NCI-H345 treated with DMSO at 0.1 percent for 48 hours (cell line): ENCODE measurements around the gene IL33.
A peak's percentile ranks its signal among the peaks of the same experiment; 100 is the strongest.
"Not testable (repeated sequence)": the region's sequence is repeated elsewhere in the genome, so short reads cannot be mapped to it uniquely, and the experiment has no call there.

Source experiments
- DNase-seq: peaks from one replicate; lab custom pipeline; 2025; ENCODE audit not compliant: unreplicated experiment; lab: John Stamatoyannopoulos, UW

The IL33 gene, protein sequence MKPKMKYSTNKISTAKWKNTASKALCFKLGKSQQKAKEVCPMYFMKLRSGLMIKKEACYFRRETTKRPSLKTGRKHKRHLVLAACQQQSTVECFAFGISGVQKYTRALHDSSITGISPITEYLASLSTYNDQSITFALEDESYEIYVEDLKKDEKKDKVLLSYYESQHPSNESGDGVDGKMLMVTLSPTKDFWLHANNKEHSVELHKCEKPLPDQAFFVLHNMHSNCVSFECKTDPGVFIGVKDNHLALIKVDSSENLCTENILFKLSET

DNA sequence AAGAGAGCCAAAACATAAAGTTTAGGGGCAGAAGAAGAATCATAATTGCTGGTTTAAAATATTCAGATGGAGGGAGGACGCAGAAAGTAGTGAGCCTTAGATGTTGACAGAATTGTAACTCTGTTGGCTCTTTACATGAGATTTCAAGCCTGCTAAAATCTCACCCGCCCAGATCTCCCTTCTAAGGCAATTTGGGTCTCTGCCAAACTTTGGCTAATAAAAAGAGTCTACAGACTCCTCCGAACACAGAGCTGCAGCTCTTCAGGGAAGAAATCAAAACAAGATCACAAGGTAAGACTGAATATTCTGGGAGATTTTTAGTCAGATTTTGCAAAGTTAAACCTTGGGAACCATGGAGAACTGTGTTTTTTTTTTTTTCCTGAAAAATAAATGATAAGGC lies at the start of gene IL33:
Gene IL33, plus strand, starts transcription at position 246 of the 400 bp plus-strand sequence. CDS start 25,888 bp downstream, outside the sequence.
- DNase-seq, result no peak

DNA sequence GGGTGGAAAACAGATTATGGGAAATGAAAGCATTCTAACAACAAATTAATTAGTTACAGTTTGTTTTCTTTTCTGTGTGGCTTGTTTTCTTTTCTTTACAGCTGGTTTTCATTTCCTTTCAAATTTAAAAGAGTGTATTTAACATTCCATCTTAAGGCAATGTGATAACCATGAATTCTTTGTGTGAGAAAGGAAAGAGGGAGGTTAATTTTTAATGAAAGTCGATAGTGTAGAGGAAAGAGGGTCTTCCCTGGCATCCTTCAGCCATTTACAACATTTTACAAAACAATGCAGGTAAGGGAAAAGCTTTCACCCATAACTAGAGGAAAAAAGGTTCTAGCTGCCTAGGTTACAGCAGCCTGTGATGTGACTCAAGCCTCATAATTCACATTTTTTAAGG lies 43.9 kb upstream of the IL33 start:
- no peak for DNase-seq

GRCh38 chr9:6173914-6174313 lies 41.7 kb upstream of the IL33 start:
- no peak for DNase-seq

- not testable (repeated sequence) for DNase-seq
Measured at GRCh38 chr9:6182549-6183226, 32.9 kb upstream of the IL33 start.

DNA sequence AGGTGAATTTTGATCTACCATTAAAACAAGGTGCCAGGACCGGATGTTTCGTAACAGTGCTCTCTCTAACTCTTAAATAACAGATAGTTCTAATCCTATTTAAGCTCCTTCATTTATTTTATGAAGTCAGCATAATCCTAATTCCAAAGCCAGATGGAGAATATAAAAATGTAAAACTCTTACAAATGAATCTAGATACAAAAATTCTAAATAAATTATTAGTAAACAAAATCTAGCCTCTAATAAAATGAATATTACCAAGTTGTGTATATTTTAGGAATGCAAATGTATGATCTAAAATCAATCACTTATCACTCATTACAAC lies 32.4 kb upstream of the IL33 start:
- peak; percentile 17 for DNase-seq

DNA sequence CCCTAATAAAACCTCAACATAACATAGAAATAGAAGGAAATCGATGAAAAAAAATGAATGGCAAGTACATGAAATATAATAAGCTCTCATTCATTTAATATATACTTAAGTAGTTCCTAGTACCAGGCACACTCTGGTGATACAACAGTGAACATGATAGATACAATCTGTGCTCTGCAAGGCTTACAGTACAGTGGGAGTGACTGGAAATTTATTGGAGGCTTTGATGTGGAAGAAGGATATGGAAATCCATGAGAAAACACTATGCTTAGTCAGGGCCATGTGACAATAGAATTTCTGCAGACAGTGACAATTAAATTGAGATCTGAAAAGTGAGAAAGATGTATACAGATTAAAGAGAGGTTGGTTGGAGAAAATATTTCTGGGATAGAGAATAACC lies 32.0 kb upstream of the IL33 start:
- DNase-seq, result no peak

GRCh38 chr9:6184749-6185645 lies 30.6 kb upstream of the IL33 start:
- DNase-seq, result no peak

GRCh38 chr9:6186691-6187090 lies 28.9 kb upstream of the IL33 start:
- no peak for DNase-seq

DNA sequence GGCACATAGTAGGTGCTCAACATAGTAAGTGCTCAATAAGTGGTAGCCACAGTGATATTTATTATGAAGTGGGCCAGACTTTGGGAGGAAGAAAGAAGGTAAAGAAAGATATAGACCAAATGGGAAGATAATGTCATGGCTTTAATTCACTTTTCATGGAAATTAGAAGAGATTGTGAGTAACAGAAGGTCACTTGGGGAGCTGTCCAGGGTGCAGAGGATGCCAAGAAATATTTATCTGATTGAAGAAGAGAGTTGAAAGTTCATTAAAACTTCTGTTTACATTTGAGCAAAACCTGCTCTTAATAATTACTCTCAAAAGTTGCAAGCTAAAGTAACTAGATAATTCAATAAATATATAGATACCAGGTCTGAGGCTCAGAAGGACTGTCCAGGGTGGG lies 28.3 kb upstream of the IL33 start:
- DNase-seq, result no peak

DNA sequence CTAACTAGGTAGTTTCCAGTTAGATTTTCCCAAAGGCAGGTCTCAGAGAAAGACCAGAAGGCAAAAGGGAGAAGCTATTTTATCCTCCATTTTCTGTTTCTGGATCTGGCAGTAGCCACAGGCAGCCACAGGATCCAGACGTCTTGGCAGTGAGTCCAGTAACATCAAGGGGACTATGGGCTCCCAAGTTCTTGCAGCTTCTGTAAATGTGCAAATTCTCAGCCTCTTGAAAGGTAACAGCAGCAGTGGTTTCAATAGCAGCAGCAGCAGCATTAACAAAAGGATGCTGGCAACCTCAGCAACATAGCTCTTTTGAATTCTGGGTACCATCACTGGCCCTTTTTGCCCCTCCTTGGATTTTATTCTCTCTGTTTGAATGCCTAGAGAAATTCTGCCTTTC lies 27.1 kb upstream of the IL33 start:
- DNase-seq, result no peak

GRCh38 chr9:6188906-6189305 lies 26.7 kb upstream of the IL33 start:
- no peak for DNase-seq

DNA sequence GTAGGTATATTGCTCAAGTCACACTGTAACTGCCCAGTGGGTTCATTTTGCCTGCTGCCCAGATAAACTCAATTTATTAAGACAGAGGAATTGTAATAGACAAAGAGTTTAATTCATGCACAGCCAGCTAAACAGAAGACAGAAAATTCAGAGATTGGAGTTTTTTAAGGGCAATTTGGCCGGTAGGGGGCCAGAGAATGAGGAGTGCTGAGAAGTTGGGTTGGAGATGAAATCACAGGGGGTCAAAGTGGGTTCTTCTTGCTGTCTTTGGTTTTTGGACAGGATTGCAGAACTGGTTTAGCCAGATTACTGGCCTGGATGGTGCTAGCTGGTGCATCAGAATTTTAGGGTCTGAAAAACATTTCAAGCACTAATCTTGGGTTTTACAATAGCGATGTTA lies 20.7 kb upstream of the IL33 start:
- no peak for DNase-seq

- DNase-seq, result no peak
Measured at GRCh38 chr9:6195714-6196360, 19.8 kb upstream of the IL33 start.

DNA sequence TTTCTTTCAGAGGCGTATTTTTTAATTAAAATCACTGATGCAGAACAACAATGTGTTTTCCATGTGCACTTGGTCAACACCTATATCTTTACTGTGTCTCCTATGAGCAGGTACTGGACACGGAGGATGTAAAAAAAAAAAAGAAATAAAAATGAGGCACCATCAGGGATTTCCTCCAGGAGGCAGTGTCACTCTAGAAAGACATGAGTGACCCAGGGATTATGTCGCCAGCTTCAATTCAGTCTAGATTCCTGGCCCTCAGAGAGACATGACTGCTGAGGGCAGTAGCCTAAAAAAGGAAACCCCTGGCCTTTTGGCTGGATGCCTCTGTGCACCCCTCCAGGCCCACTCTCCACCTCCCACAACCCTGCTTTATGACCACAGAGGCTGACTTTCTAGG lies 18.3 kb upstream of the IL33 start:
- no peak for DNase-seq

DNA sequence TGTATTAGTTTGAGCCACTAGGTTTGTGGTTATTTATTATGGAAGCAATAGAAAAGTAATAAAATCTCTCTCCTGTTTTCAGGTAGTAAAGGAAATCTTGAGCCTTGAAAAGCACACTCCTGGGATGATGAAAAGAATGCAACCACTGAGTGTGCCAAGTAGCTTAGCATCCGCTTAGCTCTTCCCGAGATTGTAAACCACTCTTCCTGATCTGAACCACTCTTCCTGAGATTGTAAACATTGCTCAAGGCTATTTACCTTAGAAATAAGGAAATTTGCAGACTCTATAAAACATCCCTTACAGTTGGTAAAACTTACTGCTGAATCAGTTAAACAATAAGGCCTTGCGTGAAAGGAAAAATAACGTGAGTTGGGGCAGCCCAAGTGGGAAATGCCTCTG lies 17.4 kb upstream of the IL33 start:
- no peak for DNase-seq

GRCh38 chr9:6199596-6199995 lies 16.0 kb upstream of the IL33 start:
- DNase-seq, result no peak

DNA sequence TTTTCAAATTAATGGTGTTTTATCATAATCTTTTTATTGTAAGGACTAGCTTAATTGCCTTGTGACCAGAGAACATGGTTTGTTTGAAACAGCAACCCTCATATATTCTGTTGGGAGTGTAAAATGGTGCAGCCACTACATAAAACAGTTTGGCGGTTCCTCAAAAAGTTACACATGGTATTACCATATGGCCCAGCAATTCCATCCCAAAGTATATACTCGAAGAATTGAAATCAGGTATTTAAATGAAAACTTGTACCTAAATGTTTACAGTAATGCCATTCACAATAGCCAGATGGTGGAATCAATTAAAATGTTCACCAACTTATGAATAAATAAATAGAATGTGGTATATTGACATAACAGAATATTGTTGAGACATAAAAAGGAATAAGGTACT lies 14.8 kb upstream of the IL33 start:
- DNase-seq, result no peak

DNA sequence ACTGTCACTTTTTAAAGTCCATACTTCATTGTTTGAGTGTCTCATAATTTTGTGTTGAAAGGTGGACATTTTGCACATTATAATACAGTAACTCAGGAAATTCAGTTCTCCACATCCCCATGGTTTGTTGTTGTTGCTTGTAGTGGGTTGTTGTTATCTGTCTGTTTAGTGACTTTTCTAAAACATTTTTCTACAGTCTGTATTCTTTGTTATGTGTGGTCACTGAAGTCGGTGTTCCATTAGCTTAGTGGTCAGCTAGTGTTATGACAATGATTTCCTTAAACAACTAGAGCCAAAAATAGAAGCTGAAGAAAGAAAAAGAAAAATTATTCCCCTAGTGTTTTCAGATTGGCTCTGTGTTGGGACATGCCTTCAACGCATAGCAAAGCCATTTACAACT lies 5.6 kb upstream of the IL33 start:
- DNase-seq, result no peak

- no peak for DNase-seq
Measured at GRCh38 chr9:6212722-6213375, 2.8 kb upstream of the IL33 start.

DNA sequence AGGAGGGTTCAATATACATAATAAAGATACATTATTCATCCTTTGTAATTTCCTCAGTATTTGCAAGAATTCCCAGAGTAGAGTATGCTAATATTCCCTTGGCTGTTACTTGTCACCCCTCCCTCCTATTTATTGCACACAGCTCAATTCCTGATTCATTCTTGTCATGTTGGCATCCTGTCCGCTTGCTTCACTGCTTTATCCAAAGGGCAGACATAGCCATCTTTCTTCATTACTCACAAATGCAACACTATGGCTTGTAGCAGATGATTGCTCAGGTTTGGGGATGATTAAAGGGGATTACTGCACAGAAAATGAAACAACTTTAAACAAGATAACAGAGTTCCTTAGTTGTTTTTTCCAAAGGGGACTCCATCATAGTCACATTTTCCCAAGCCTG lies 1.2 kb upstream of the IL33 start:
- DNase-seq, result no peak

GRCh38 chr9:6214903-6215302 lies 704 bp upstream of the IL33 start:
- no peak for DNase-seq
